Stimulated activated CD4-positive, alpha-beta T cell treated with anti-CD3 and anti-CD28 coated beads, TNF-alpha, amount 100 ng/mL, for 48 hours (primary cell): Measurements from ENCODE around the gene IGFBP1.
"Not testable (repeated sequence)": the region's sequence is repeated elsewhere in the genome, so short reads cannot be mapped to it uniquely, and the experiment has no call there.

Experiments used
- DNase-seq, 3 donors: peaks; one replicate each; pipeline ENCODE4 v3.0.0-alpha.2; 2020; ENCODE audit warnings: low read depth in 3 of 3

IGFBP1 gene

GRCh38 chr7:45888185-45888992 lies at the start of gene IGFBP1:
TSS of gene IGFBP1 (plus strand) at chr7:45888488. CDS start at chr7:45888653, 165 bp downstream.
- DNase-seq, result no peak

GRCh38 chr7:45838852-45839251 lies 49.4 kb upstream of the IGFBP1 start:
- DNase-seq, result not testable (repeated sequence)

GRCh38 chr7:45841926-45842717 lies 46.2 kb upstream of the IGFBP1 start:
- not testable (repeated sequence) for DNase-seq

GRCh38 chr7:45846536-45846935 lies 41.8 kb upstream of the IGFBP1 start:
- DNase-seq, result not testable (repeated sequence)

GRCh38 chr7:45848734-45849133 lies 39.6 kb upstream of the IGFBP1 start:
- DNase-seq, result not testable (repeated sequence)

GRCh38 chr7:45852984-45853383 lies 35.3 kb upstream of the IGFBP1 start:
- DNase-seq, result not testable (repeated sequence)

- DNase-seq, result not testable (repeated sequence)
Measured at GRCh38 chr7:45853491-45853890, 34.8 kb upstream of the IGFBP1 start.

- DNase-seq, result not testable (repeated sequence)
Measured at GRCh38 chr7:45855680-45856079, 32.6 kb upstream of the IGFBP1 start.

GRCh38 chr7:45856888-45857287 lies 31.4 kb upstream of the IGFBP1 start:
- DNase-seq, result not testable (repeated sequence)

- DNase-seq, result no peak
Measured at GRCh38 chr7:45863715-45864114, 24.6 kb upstream of the IGFBP1 start.

- no peak for DNase-seq
Measured at GRCh38 chr7:45865594-45866410, 22.5 kb upstream of the IGFBP1 start.

- no peak for DNase-seq
Measured at GRCh38 chr7:45867471-45867870, 20.8 kb upstream of the IGFBP1 start.

- DNase-seq, result no peak
Measured at GRCh38 chr7:45869426-45869825, 18.9 kb upstream of the IGFBP1 start.

GRCh38 chr7:45872116-45873034 lies 15.9 kb upstream of the IGFBP1 start:
- DNase-seq, result no peak

GRCh38 chr7:45873035-45873354 lies 15.3 kb upstream of the IGFBP1 start, which contains the start of gene CCDC201:
TSS of gene CCDC201 (minus strand) at chr7:45873082. CDS start at chr7:45873007, 75 bp downstream.
- no peak for DNase-seq

- no peak for DNase-seq
Measured at GRCh38 chr7:45873355-45873754, 14.9 kb upstream of the IGFBP1 start.

- no peak for DNase-seq
Measured at GRCh38 chr7:45874408-45875131, 13.7 kb upstream of the IGFBP1 start.

GRCh38 chr7:45876519-45876918 lies 11.8 kb upstream of the IGFBP1 start:
- no peak for DNase-seq

- no peak for DNase-seq
Measured at GRCh38 chr7:45878457-45879144, 9.7 kb upstream of the IGFBP1 start.

GRCh38 chr7:45880433-45880860 lies 7.8 kb upstream of the IGFBP1 start:
- DNase-seq, result no peak
